ENCODE measurements around the gene DNAJC21. TPM values are rescaled to one million over a fixed set of nuclear protein-coding genes. Genes with fewer than 3 reads are reported as not detected.

Gene DNAJC21
- total RNA-seq, 1 experiment from 2014 or later, result 34.7 TPM

DNA sequence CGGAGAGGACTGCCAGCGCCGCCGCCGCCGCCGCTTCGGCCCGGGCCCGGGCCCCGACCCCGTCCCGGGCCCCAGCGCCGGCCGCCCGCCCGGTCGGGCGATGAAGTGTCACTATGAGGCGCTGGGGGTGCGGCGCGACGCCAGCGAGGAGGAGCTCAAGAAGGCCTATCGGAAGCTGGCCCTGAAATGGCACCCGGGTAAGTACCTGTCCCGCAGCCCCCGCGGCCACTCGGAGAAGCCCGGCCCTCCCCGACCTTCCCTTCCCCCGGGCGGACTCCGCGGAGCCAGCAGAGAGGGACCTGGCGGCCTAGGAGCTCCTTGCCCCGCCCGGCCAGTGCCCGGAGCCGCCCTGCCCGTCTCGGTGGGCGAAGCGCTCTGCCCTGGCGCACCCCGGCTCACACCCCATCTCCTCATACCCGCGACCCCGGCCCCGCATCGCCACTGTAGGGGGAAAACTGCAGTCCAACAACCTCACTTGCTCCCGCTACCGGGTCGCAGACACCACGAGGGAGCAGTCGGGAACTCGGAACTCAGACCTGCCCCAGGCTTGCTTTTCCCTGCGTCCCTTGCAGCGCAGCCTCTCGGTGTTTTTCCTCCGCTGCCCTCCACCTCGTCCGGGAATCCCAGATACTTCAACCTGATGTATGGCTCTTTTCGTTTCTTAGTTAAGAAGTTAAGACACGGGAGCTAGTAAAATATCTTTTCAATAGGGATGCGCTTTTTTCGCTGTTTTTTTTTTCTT lies 532 bp downstream of the DNAJC21 start:
- Histone ChIP-seq H3K4me1 (ENCODE audit: control insufficient read depth in 1 of 2, insufficient read depth in 2 of 2, low read length in 2 of 2) (peaks cover 15 to 24% of the 10 kb centered on the region in 2 experiments), H2AFZ (ENCODE audit: low read depth, low read length, poor library complexity, severe bottlenecking) (no peak overlapping the region), H3K36me3 (ENCODE audit: control insufficient read depth in 1 of 2, insufficient read depth in 2 of 2, low read length in 2 of 2) (peaks cover 13 to 17% of the 10 kb centered on the region in 2 experiments), H3K27ac (ENCODE audit: low read depth, low read length) (peak overlapping the region; percentile 88), H3K9me3 (ENCODE audit: control insufficient read depth in 1 of 2, insufficient read depth in 1 of 2, low read depth in 1 of 2, low read length in 2 of 2) (no peaks in the 10 kb centered on the region), H3K9me2 (ENCODE audit: insufficient read depth) (no peaks in the 10 kb centered on the region), H3K4me3 (replicated peaks in 1 of 2; ENCODE audit: low read depth in 1 of 2, low read length in 2 of 2) (peak overlapping the region; percentile 90 to 93), H3K27me3 (ENCODE audit: insufficient read depth, low read length) (no peaks in the 10 kb centered on the region), H3K9ac (ENCODE audit: low read length) (peak overlapping the region; percentile 92), H3K79me2 (ENCODE audit: insufficient read depth, low read length) (peaks cover 68% of the 10 kb centered on the region), H4K20me1 (ENCODE audit: insufficient read depth) (peaks cover 7% of the 10 kb centered on the region), H3K4me2 (ENCODE audit: low read length) (peak overlapping the region; percentile 80)
- ChIA-PET POLR2A (interaction anchor here (1.0 to 2.3 kb wide), 3 partner anchors 12 to 448 kb away, joined by 3 to 26 read pairs (median 4); partner anchors contain the start of genes BRIX1 and RAD1), CTCF (interaction anchor here (1.0 to 1.9 kb wide), 2 partner anchors 15 to 253 kb away, joined by 3 to 5 read pairs; partner anchors contain the start of genes BRIX1 and RAD1), RAD21 (ENCODE audit: low non-redundant PET in 1 of 2, low total read pairs in 2 of 2, uncharacterized antibody in 2 of 2, unreplicated experiment in 2 of 2) (interaction anchor here in 1 of 2 experiments (0.9 kb wide), 1 partner anchor 14 kb away, joined by 6 read pairs; the partner anchor contains the start of genes BRIX1 and RAD1)
- intact Hi-C loops (cut with micrococcal nuclease), result loop anchor here (1.0 to 10.0 kb wide), 2 partner anchors 15 to 1485 kb away; partner anchors contain the start of genes BRIX1, RAD1 and TARS1
- peak; percentile 73 for DNase-seq (ENCODE audit: low read depth, low spot score)
- TF ChIP-seq CEBPB (IDR thresholded peaks at IDR 0.05; ENCODE audit: low read depth), result no peak
- peak; percentile 68 for TF ChIP-seq ZFX (IDR thresholded peaks at IDR 0.05)
- peak; percentile 80 for ATAC-seq
- BruUV-seq (replicated peaks), result no TSS peak

DNA sequence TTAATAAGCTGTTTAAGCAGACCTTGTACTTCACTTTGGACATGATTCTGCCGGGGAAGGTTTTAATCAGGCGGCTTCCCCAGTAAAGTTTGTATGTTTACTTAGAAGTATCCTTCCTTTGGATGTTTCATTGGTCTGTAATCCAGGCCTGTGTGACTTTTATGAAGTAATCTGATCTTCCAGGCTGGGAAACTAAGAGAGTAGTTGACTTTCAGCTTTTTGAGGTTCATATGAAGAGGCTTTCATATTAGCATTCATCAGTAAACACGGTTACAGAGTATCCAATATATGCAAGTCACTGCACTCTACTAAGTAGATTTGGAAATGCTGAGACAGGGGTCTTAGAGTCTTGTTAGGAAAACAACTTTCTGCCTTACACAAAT lies 1.1 kb downstream of the DNAJC21 start:
- Histone ChIP-seq H3K4me3 (replicated peaks in 1 of 2; ENCODE audit: low read depth in 1 of 2, low read length in 2 of 2) (peak overlapping the region; percentile 90 to 93), H3K9me3 (ENCODE audit: control insufficient read depth in 1 of 2, insufficient read depth in 1 of 2, low read depth in 1 of 2, low read length in 2 of 2) (no peaks in the 10 kb centered on the region), H3K9ac (ENCODE audit: low read length) (peak overlapping the region; percentile 92), H3K27me3 (ENCODE audit: insufficient read depth, low read length) (no peaks in the 10 kb centered on the region), H3K36me3 (ENCODE audit: control insufficient read depth in 1 of 2, insufficient read depth in 2 of 2, low read length in 2 of 2) (peaks cover 11 to 12% of the 10 kb centered on the region in 2 experiments), H3K9me2 (ENCODE audit: insufficient read depth) (no peaks in the 10 kb centered on the region), H3K4me1 (ENCODE audit: control insufficient read depth in 1 of 2, insufficient read depth in 2 of 2, low read length in 2 of 2) (peaks cover 11 to 24% of the 10 kb centered on the region in 2 experiments; a peak in 3 of 4 replicates), H3K4me2 (ENCODE audit: low read length) (peak overlapping the region; percentile 80), H3K79me2 (ENCODE audit: insufficient read depth, low read length) (peaks cover 68% of the 10 kb centered on the region), H3K27ac (ENCODE audit: low read depth, low read length) (peak overlapping the region; percentile 88), H2AFZ (ENCODE audit: low read depth, low read length, poor library complexity, severe bottlenecking) (no peak overlapping the region), H4K20me1 (ENCODE audit: insufficient read depth) (peaks cover 5% of the 10 kb centered on the region)
- intact Hi-C loops (cut with micrococcal nuclease), result no loop called here
- DNase-seq (ENCODE audit: low read depth, low spot score), result no peak
- ChIA-PET POLR2A (interaction anchor here (2.3 kb wide), 1 partner anchor 15 kb away, joined by 26 read pairs; the partner anchor contains the start of genes BRIX1 and RAD1), CTCF (no interaction called here), RAD21 (ENCODE audit: low non-redundant PET in 1 of 2, low total read pairs in 2 of 2, uncharacterized antibody in 2 of 2, unreplicated experiment in 2 of 2) (no interaction called here)
- TF ChIP-seq, protein P1, sequence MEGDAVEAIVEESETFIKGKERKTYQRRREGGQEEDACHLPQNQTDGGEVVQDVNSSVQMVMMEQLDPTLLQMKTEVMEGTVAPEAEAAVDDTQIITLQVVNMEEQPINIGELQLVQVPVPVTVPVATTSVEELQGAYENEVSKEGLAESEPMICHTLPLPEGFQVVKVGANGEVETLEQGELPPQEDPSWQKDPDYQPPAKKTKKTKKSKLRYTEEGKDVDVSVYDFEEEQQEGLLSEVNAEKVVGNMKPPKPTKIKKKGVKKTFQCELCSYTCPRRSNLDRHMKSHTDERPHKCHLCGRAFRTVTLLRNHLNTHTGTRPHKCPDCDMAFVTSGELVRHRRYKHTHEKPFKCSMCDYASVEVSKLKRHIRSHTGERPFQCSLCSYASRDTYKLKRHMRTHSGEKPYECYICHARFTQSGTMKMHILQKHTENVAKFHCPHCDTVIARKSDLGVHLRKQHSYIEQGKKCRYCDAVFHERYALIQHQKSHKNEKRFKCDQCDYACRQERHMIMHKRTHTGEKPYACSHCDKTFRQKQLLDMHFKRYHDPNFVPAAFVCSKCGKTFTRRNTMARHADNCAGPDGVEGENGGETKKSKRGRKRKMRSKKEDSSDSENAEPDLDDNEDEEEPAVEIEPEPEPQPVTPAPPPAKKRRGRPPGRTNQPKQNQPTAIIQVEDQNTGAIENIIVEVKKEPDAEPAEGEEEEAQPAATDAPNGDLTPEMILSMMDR (IDR thresholded peaks at IDR 0.05 in 2 of 3, conservative IDR thresholded peaks at IDR 0.05 in 1 of 3; ENCODE audit: borderline replicate concordance in 1 of 3, insufficient read depth in 1 of 3, low read depth in 2 of 3, low read length in 2 of 3), result no peak
- no TSS peak for BruUV-seq (replicated peaks)
- ATAC-seq, result no peak
